Activated CD8-positive, alpha-beta T cell treated with anti-CD3 and anti-CD28 coated beads for 36 hours (primary cell): ENCODE results near the gene ASB18. TPM values are rescaled to one million over a fixed set of nuclear protein-coding genes. Genes with fewer than 3 reads are reported as not detected.

Source experiments
- ATAC-seq: fragments of 200-7000 bp; cut with Tn5 transposase; one replicate; pipeline ENCODE4 v1.10.0; 2021; ENCODE audit warnings: mild to moderate bottlenecking, moderate library complexity
- CTCF ChIA-PET: fragments of 350-600 bp; sonication (Branson Sonifier 250); formaldehyde crosslinking; loops from one replicate; lab custom pipeline; 2021; ENCODE audit warnings: antibody characterized with exemption; lab: Charles Lee
- POLR2A ChIA-PET: fragments of 350-600 bp; sonication (Branson Sonifier 250); formaldehyde crosslinking; loops from one replicate; lab custom pipeline; 2021; ENCODE audit warnings: antibody characterized with exemption; lab: Charles Lee
- DNase-seq: peaks from one replicate; pipeline ENCODE4 v3.0.0-alpha.2; 2020
- H3K27ac Mint-ChIP-seq: one replicate; pipeline ENCODE4 v1.8.0; 2021; ENCODE audit warnings: mild to moderate bottlenecking, mixed read lengths
- H3K27me3 Mint-ChIP-seq: one replicate; pipeline ENCODE4 v1.8.0; 2021; ENCODE audit warnings: mixed read lengths
- H3K36me3 Mint-ChIP-seq: one replicate; pipeline ENCODE4 v1.8.0; 2021; ENCODE audit warnings: low read depth, mixed read lengths
- H3K4me1 Mint-ChIP-seq: one replicate; pipeline ENCODE4 v1.8.0; 2021; ENCODE audit warnings: low read depth, mixed read lengths
- H3K4me3 Mint-ChIP-seq: one replicate; pipeline ENCODE4 v1.8.0; 2021; ENCODE audit warnings: mild to moderate bottlenecking, moderate library complexity, mixed read lengths
- H3K9me3 Mint-ChIP-seq: one replicate; pipeline ENCODE4 v1.8.0; 2021; ENCODE audit warnings: mixed read lengths
- intact Hi-C: fragments of 100-400 bp; cut with micrococcal nuclease; formaldehyde crosslinking; loops from one replicate; pipeline ENCODE4 v1.10.0; 2022
- total RNA-seq, 2 experiments: library from RNA; stranded (reverse); gene quantifications; one replicate each; pipeline ENCODE4 v1.2.3, GENCODE V29; 2021
- TF ChIP-seq, protein P1 (sequence below): fragments of 200-600 bp; IDR thresholded peaks from one replicate; pipeline ENCODE4 v1.8.0; 2022; ENCODE audit warnings: antibody characterized with exemption, mild to moderate bottlenecking

The ASB18 gene
- total RNA-seq, 2 experiments from 2014 or later, result not detected

DNA sequence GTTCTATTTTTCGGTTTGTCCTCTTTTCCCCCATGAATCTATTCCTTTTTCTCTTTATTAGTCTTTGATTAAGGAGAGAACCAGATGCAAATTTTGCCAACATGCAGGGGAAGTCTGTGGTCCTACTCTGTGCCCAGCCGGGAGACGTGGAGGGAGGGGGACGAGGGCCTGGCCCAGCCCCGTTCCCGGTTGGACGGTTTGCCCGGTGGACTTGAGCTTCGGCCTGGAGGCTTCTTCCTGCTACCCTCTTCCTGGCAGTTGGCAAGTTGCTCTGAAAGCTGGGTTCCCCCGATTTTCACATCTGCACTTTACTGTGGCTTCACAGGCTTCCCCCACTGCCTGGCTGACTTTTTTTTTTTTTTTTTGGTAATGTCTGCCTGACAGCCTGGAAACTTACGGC, 56.7 kb downstream of the ASB18 start:
- intact Hi-C loops, result no loop called here
- ChIA-PET CTCF (no interaction called here), POLR2A (no interaction called here)
- Mint-ChIP-seq H3K36me3 (no peaks in the 10 kb centered on the region), H3K27ac (no peak overlapping the region), H3K4me1 (no peaks in the 10 kb centered on the region), H3K4me3 (no peak overlapping the region), H3K27me3 (peaks cover 6% of the 10 kb centered on the region), H3K9me3 (peaks cover 2% of the 10 kb centered on the region)
- no peak for ATAC-seq
- DNase-seq, result no peak
- TF ChIP-seq, protein P1, sequence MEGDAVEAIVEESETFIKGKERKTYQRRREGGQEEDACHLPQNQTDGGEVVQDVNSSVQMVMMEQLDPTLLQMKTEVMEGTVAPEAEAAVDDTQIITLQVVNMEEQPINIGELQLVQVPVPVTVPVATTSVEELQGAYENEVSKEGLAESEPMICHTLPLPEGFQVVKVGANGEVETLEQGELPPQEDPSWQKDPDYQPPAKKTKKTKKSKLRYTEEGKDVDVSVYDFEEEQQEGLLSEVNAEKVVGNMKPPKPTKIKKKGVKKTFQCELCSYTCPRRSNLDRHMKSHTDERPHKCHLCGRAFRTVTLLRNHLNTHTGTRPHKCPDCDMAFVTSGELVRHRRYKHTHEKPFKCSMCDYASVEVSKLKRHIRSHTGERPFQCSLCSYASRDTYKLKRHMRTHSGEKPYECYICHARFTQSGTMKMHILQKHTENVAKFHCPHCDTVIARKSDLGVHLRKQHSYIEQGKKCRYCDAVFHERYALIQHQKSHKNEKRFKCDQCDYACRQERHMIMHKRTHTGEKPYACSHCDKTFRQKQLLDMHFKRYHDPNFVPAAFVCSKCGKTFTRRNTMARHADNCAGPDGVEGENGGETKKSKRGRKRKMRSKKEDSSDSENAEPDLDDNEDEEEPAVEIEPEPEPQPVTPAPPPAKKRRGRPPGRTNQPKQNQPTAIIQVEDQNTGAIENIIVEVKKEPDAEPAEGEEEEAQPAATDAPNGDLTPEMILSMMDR, result no peak

DNA sequence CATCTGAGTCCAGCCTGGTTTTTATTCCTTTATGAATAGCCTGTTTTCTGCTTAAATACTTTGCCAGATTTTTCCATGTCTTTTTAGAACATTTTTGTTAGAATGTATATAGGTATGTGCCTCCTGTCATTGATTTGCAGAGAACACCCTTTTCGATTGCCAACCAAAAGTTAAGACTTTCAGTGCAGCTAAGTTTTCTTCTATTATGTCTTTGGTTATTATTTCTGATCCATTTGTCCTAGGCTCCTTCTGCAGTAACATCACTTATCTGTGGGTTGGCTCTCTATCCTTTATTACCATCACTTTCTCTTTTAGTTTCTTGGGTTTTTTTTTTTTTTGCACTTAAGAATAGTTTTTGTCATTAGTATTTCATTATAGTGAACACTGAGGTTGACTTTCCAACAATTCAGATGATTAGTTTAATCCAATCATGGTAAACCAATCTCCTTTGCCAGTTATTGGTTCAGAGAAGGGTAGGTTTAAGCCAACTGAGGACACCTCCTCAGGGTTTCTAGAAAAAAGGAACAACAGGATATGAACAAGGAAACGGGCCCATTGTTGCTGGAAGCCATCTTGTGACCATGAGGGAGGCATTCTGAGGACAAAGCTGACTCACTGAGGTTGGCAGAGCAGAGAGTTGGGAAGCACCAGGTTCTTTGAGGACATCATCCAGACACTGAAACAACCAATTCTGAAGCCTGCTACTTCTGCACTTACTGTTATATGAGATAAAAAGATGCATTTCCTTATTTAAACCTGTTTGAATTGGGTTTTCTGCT, 58.1 kb downstream of the ASB18 start:
- DNase-seq (no peak), ATAC-seq (no peak)
- Mint-ChIP-seq H3K27ac (no peak overlapping the region), H3K36me3 (no peaks in the 10 kb centered on the region), H3K4me1 (no peaks in the 10 kb centered on the region), H3K4me3 (no peak overlapping the region), H3K27me3 (peaks cover 6% of the 10 kb centered on the region), H3K9me3 (peaks cover 2% of the 10 kb centered on the region)
- intact Hi-C loops, result no loop called here
- ChIA-PET POLR2A (no interaction called here), CTCF (no interaction called here)
- TF ChIP-seq, protein P1, result no peak

DNA sequence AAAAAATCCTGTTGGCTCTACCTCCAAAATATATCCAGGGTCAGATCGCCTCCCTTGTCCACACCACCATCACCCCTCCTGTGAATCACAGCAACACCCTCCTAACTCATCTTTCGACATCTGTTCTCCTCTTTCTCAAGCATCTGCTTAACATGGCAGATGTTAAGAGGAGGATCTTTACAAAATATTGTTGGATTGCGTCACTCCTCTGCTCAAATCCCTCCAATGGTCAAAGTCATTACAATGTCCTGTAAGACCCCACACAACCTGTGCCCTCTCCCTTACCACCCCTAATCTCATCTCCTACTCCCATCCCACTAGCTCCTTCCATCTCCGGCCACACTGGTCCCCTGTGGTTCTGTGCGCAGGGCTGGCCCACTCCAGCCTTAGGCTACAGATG, 59.3 kb downstream of the ASB18 start:
- intact Hi-C loops, result no loop called here
- Mint-ChIP-seq H3K4me3 (no peak overlapping the region), H3K27ac (no peak overlapping the region), H3K4me1 (no peaks in the 10 kb centered on the region), H3K27me3 (peaks cover 6% of the 10 kb centered on the region), H3K9me3 (peaks cover 2% of the 10 kb centered on the region), H3K36me3 (no peaks in the 10 kb centered on the region)
- DNase-seq (no peak), ATAC-seq (no peak)
- ChIA-PET CTCF (no interaction called here), POLR2A (no interaction called here)
- TF ChIP-seq, protein P1, result no peak

DNA sequence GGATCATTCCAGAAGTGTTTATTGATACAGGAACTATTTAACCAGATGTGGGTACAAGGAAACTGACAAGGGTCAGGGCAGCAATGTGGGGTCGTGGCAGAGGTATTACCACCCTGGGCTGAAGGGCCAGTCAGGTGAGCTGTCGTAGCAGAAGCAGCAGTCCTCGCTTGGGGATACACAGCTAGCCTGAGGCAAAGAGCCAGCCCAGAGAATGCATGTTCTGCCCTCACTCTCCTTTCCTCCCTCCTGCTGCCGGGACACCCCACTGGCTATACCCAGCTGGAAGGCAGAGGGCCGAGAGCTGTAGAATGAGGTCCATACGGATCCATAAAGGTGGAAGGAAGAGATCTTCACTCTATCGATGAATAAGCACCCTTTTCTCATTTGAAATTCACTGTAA, 63.8 kb downstream of the ASB18 start:
- no peak overlapping the region for H3K4me3 Mint-ChIP-seq

DNA sequence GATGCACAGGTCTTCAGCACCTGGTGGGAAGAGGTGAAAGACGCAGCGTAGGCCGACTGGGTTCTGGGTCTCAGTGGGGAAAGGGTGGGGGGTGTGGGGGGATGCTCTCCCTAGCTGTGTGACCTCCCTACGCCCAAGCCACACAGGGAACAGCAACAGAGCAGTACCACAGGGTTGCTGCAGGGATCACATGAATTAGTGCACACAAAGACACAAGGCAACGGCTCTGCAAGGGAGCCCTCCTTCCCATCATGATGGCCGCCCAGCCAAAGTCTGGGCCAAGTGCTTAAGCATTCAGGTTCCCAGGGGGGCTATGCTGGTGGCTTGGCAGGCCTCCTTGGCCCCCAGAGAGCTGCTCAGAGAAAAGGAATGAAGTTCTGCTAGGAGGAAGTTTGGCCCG, 67.8 kb downstream of the ASB18 start:
- CTCF ChIA-PET, result no interaction called here
- intact Hi-C loops, result no loop called here

More for the DNA sequence above, 63.8 kb downstream of the ASB18 start:
- H3K9me3 Mint-ChIP-seq, result no peaks in the 10 kb centered on the region
- TF ChIP-seq, protein P1, result no peak
- intact Hi-C loops, result no loop called here
- no peak overlapping the region for H3K27ac Mint-ChIP-seq
- DNase-seq (no peak), ATAC-seq (no peak)
- H3K36me3 Mint-ChIP-seq, result no peaks in the 10 kb centered on the region
- no peaks in the 10 kb centered on the region for H3K27me3 Mint-ChIP-seq
- ChIA-PET POLR2A (interaction anchor here (0.5 to 0.7 kb wide), 2 partner anchors 752 to 978 kb away, joined by 3 read pairs; no protein-coding TSS in a partner anchor), CTCF (no interaction called here)
- no peaks in the 10 kb centered on the region for H3K4me1 Mint-ChIP-seq

More for the DNA sequence above, 67.8 kb downstream of the ASB18 start:
- no peak for ATAC-seq
- H3K4me3 Mint-ChIP-seq, result no peak overlapping the region
- no peaks in the 10 kb centered on the region for H3K27me3 Mint-ChIP-seq
- no peak for DNase-seq
- H3K27ac Mint-ChIP-seq, result no peak overlapping the region
- H3K9me3 Mint-ChIP-seq, result no peaks in the 10 kb centered on the region
- POLR2A ChIA-PET, result no interaction called here
- H3K4me1 Mint-ChIP-seq, result no peaks in the 10 kb centered on the region
- no peaks in the 10 kb centered on the region for H3K36me3 Mint-ChIP-seq
- TF ChIP-seq, protein P1, result no peak
